Hepatocyte (in vitro differentiated cells): Measurements from ENCODE around the gene HSPB2.

Experiments used
- CTCF ChIP-seq: fragments of 200-600 bp; sonication (generic); IDR thresholded peaks from 2 replicates; pipeline ENCODE4 v1.5.1; 2016; ENCODE audit warnings: antibody characterized with exemption, mild to moderate bottlenecking; ENCODE audit not compliant: poor library complexity
- EZH2 ChIP-seq: fragments of 200-600 bp; sonication (generic); IDR thresholded peaks from 2 replicates; pipeline ENCODE4 v1.6.1; 2016; ENCODE audit warnings: antibody characterized with exemption, mild to moderate bottlenecking, borderline replicate concordance

- TF ChIP-seq CTCF (no peak), EZH2 (no peak)
Observed at GRCh38 chr11:111920908-111921307, 8.4 kb downstream of the HSPB2 start.
